Measurements from ENCODE around the gene METTL25B.

Gene METTL25B

DNA sequence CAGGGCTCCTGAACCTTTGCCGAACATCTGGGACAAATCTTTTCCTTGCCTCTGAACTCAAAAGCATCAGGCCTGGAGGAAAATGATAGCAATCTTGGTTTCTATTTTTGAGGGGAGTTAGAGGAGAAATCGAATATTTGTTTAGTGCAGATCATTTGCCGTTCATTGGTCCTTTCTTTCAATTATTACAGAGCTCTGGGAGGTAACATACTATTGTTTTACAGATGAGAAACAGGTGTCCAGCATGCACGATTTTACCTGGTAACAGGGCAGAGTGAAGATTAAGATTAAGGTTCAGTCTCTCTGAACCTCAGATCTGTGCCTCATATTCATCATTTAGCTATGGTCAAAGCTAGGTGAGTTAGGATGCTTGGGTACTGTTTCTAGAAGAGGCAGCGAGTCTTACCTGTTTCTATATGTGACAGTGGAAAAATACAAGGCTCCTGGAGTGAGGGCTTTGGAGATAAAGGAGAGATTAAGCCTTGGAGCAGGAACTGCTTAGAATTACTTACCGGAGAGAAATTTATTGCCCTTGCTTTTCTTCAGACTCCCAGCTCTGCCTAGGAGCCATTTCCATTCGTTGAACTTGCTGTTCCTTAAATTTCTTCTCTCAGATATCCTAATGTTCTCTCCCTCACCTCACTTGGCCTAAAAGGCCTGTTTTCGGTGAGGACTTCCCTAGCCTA is 40.5 kb downstream of the METTL25B start:
- no peak for DNase-seq (ENCODE audit: low spot score)

DNA sequence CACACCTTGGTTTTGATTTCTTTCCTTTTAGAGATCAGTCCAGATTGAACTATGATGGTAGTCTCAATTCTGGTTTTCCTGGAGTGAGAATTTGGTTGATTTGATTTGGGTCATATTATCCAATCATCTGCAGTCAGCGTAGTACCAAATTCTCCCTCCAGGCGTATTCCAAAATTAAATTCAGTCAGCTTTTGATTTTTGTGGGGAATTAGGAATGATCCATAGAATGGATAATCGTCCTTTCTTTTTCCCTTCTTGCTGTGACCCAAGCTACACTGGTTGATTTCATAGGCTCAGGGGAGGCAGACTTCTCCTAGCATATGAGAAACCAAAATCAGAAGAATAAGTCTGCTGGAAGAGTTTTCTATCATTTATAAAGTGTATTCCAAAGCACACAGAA is 44.0 kb downstream of the METTL25B start:
- no peak for DNase-seq (ENCODE audit: low spot score)

GRCh38 chr1:156772728-156773497 is 44.6 kb downstream of the METTL25B start:
- no peak for DNase-seq (ENCODE audit: low spot score)

DNA sequence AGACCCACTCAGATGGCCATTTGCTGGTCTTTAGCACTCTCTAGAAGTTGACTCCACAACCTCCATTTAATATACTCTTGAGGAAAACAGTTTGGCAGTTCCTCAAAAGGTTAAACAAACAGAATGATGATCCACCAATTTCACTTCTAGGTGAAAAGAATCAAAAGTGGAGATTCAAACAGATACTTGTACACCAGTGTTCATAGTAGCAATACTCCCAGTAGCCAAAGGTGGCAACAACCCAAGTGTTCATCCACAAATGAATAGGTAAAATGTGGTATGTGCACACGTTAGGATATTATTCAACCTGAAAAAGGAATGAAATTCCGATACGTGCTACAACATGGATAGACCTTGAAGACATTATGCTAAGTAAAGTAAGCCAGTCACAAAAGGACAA is 45.3 kb downstream of the METTL25B start:
- no peak for DNase-seq (ENCODE audit: low spot score)

- DNase-seq (ENCODE audit: low spot score), result no peak
These were observed 47.5 kb downstream of the METTL25B start for GRCh38 chr1:156775799-156776198.

DNA sequence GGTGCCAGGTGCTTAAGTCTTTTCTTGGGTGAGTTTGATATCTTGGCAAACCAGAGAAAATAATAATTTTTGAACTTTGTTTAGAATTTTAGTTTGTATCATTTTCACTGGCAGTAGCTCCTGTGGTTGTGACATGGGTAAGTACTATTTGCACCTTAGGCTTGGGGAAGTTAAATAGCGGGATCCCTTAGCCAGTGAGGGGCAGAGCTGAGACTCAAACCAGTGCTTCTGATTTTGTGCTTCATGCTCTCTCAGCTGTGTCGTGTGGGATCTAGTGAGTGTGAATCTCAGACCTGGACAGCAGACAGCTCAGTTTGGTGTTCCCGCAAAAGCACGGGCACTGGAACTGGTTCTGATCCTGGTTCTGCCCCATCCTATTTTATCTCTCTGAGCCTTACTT is 48.7 kb downstream of the METTL25B start:
- no peak for DNase-seq (ENCODE audit: low spot score)

- DNase-seq (ENCODE audit: low spot score), result no peak
These were observed 49.3 kb downstream of the METTL25B start for GRCh38 chr1:156777573-156777972.

DNA sequence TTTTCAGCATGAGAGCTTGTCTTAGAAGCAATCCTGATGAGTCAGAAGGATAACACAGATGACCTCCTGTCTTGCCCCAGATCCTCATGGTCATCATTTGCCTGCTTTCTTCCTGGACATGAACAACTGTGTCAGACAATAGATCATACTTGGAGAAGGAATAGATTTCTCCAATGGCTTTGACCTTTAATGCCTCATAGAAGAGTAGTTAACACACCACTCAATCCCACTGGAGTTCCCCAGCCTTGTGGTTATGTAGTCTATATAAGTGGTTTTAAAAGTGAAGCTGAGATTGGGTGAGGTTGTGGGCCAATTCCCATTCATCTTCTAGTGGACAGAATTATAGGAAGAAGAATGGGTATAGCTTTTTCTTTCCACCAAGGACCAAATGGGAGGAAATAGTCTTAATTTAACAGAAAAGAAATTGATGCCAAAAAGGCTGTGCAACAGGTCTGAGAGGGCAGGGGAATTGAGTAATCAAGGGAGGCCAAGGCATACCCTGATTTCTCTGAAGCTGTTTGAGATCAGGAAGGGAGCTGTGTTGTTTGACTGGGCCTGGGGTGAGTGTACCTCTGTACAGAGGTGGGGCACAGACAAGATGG is 53.4 kb downstream of the METTL25B start:
- DNase-seq (ENCODE audit: low spot score), result no peak

DNA sequence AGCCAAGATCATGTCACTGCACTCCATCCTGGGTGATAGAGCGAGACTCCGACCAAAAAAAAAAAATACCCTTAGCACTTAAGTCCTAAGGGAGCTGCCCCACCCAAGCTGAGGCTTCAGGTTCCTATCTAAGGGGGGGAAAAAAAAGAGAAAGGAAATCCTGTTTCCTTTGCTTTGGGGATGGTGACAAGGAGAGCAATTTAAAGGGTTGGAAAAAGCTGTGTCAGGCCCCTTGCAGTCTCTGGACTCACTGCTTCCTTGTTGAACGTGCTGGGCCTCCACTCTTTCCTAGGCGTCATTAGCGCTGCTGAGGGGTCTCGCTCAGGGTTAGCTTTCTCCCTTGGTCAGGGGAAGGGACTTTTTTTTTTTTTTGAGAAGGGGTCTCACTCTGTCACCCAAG is 57.2 kb downstream of the METTL25B start:
- DNase-seq (ENCODE audit: low spot score), result no peak

All from kidney capillary endothelial cell (primary cell).